ENCODE data around the gene GNG7.
A peak's percentile ranks its signal among the peaks of the same experiment; 100 is the strongest.

GNG7 gene

GRCh38 chr19:2726904-2727639 is 24.6 kb upstream of the GNG7 start:
- Histone ChIP-seq H3K14ac (ENCODE audit: low read length) (peak overlapping the region; percentile 75), H3K9ac (ENCODE audit: low read depth, low read length, poor library complexity) (peak overlapping the region; percentile 4), H3K18ac (ENCODE audit: low read length) (peak overlapping the region; percentile 80), H2BK12ac (ENCODE audit: low read length) (peak overlapping the region; percentile 90), H2BK15ac (ENCODE audit: low read length) (no peak overlapping the region), H3K9me3 (replicated peaks in 1 of 2; ENCODE audit: control insufficient read depth in 2 of 2, insufficient read depth in 1 of 2, low read depth in 1 of 2, low read length in 2 of 2) (peaks cover 0 to 1% of the 10 kb centered on the region in 2 donors), H3K4ac (ENCODE audit: low read length) (no peak overlapping the region), H3K79me1 (ENCODE audit: low read depth, low read length) (no peaks in the 10 kb centered on the region), H3K27ac (replicated peaks; ENCODE audit: low read length) (no peak overlapping the region), H3K36me3 (replicated peaks in 1 of 2; ENCODE audit: control insufficient read depth in 2 of 2, insufficient read depth in 2 of 2, low read length in 2 of 2) (peaks cover 0 to 5% of the 10 kb centered on the region in 2 donors), H3K23ac (ENCODE audit: low read depth, low read length, poor library complexity) (peak overlapping the region; percentile 89), H3K27me3 (ENCODE audit: control insufficient read depth in 3 of 3, insufficient read depth in 3 of 3, low read depth in 1 of 3, low read length in 3 of 3) (peaks cover under 1 to 37% (median 10%) of the 10 kb centered on the region in 3 experiments), H3K4me3 (ENCODE audit: low read length in 2 of 2) (no peak overlapping the region), H4K91ac (ENCODE audit: low read depth, low read length, poor library complexity) (no peak overlapping the region), H2BK120ac (ENCODE audit: low read depth, low read length) (no peak overlapping the region), H4K8ac (ENCODE audit: low read depth, low read length) (no peak overlapping the region), H3K4me2 (ENCODE audit: insufficient read depth, low read length, poor library complexity, severe bottlenecking) (no peak overlapping the region), H3K4me1 (ENCODE audit: control insufficient read depth in 2 of 2, insufficient read depth in 1 of 2, low read depth in 1 of 2, low read length in 2 of 2) (peaks cover 0 to 9% of the 10 kb centered on the region in 2 donors), H2BK5ac (ENCODE audit: low read length) (peak overlapping the region; percentile 48), H2AFZ (ENCODE audit: low read length) (peak overlapping the region; percentile 12), H2AK5ac (ENCODE audit: low read depth, low read length) (no peak overlapping the region)
- no peak for DNase-seq (ENCODE audit: low spot score)
- WGBS, 2 donors (ENCODE audit: extremely low coverage in 2 of 2, insufficient read length in 2 of 2, insufficient replicate concordance in 1 of 2), result no CpG with 5 or more reads among the region's 26 CpGs

GRCh38 chr19:2726160-2726855 is 23.8 kb upstream of the GNG7 start:
- H2BK12ac ChIP-seq (ENCODE audit: low read length), result no peak overlapping the region
- no peaks in the 10 kb centered on the region for H3K79me1 ChIP-seq (ENCODE audit: low read depth, low read length)
- no peak overlapping the region for H3K4me2 ChIP-seq (ENCODE audit: insufficient read depth, low read length, poor library complexity, severe bottlenecking)
- no peak overlapping the region for H3K4ac ChIP-seq (ENCODE audit: low read length)
- no peak overlapping the region for H2AK5ac ChIP-seq (ENCODE audit: low read depth, low read length)
- no peak overlapping the region for H2BK15ac ChIP-seq (ENCODE audit: low read length)
- no peak overlapping the region for H3K27ac ChIP-seq (replicated peaks; ENCODE audit: low read length)
- no peak overlapping the region for H2BK120ac ChIP-seq (ENCODE audit: low read depth, low read length)
- H4K8ac ChIP-seq (ENCODE audit: low read depth, low read length), result no peak overlapping the region
- no peak overlapping the region for H3K23ac ChIP-seq (ENCODE audit: low read depth, low read length, poor library complexity)
- no peak overlapping the region for H3K14ac ChIP-seq (ENCODE audit: low read length)
- DNase-seq (ENCODE audit: low spot score), result no peak
- no peak overlapping the region for H4K91ac ChIP-seq (ENCODE audit: low read depth, low read length, poor library complexity)
- peaks cover 2 to 43% (median 17%) of the 10 kb centered on the region in 3 experiments for H3K27me3 ChIP-seq (ENCODE audit: control insufficient read depth in 3 of 3, insufficient read depth in 3 of 3, low read depth in 1 of 3, low read length in 3 of 3)
- H3K18ac ChIP-seq (ENCODE audit: low read length), result no peak overlapping the region
- H3K4me3 ChIP-seq (ENCODE audit: low read length in 2 of 2), result no peak overlapping the region
- H3K9me3 ChIP-seq (replicated peaks in 1 of 2; ENCODE audit: control insufficient read depth in 2 of 2, insufficient read depth in 1 of 2, low read depth in 1 of 2, low read length in 2 of 2), result peaks cover 0 to 1% of the 10 kb centered on the region in 2 donors
- H2AFZ ChIP-seq (ENCODE audit: low read length), result peak overlapping the region; percentile 12
- no peaks in the 10 kb centered on the region for H3K36me3 ChIP-seq (replicated peaks in 1 of 2; ENCODE audit: control insufficient read depth in 2 of 2, insufficient read depth in 2 of 2, low read length in 2 of 2)
- peak overlapping the region; percentile 48 for H2BK5ac ChIP-seq (ENCODE audit: low read length)
- no CpG with 5 or more reads among the region's 15 CpGs for WGBS, 2 donors (ENCODE audit: extremely low coverage in 2 of 2, insufficient read length in 2 of 2, insufficient replicate concordance in 1 of 2)
- no peak overlapping the region for H3K9ac ChIP-seq (ENCODE audit: low read depth, low read length, poor library complexity)
- H3K4me1 ChIP-seq (ENCODE audit: control insufficient read depth in 2 of 2, insufficient read depth in 1 of 2, low read depth in 1 of 2, low read length in 2 of 2), result peaks cover 1 to 2% of the 10 kb centered on the region in 2 donors

- no peaks in the 10 kb centered on the region for H3K79me1 ChIP-seq (ENCODE audit: low read depth, low read length)
- H2AK5ac ChIP-seq (ENCODE audit: low read depth, low read length), result no peak overlapping the region
- no peak overlapping the region for H3K4me3 ChIP-seq (ENCODE audit: low read length in 2 of 2)
- no peak overlapping the region for H3K4ac ChIP-seq (ENCODE audit: low read length)
- H3K9ac ChIP-seq (ENCODE audit: low read depth, low read length, poor library complexity), result peak overlapping the region; percentile 77
- H4K91ac ChIP-seq (ENCODE audit: low read depth, low read length, poor library complexity), result no peak overlapping the region
- no peak overlapping the region for H3K14ac ChIP-seq (ENCODE audit: low read length)
- no peak overlapping the region for H2BK12ac ChIP-seq (ENCODE audit: low read length)
- DNase-seq (ENCODE audit: low spot score), result no peak
- no peak overlapping the region for H2BK120ac ChIP-seq (ENCODE audit: low read depth, low read length)
- H3K4me1 ChIP-seq (ENCODE audit: control insufficient read depth in 2 of 2, insufficient read depth in 1 of 2, low read depth in 1 of 2, low read length in 2 of 2), result peaks cover 9 to 12% of the 10 kb centered on the region in 2 donors
- no peak overlapping the region for H2BK15ac ChIP-seq (ENCODE audit: low read length)
- H3K27ac ChIP-seq (replicated peaks; ENCODE audit: low read length), result no peak overlapping the region
- H4K8ac ChIP-seq (ENCODE audit: low read depth, low read length), result no peak overlapping the region
- peaks cover 2 to 43% (median 23%) of the 10 kb centered on the region in 3 experiments for H3K27me3 ChIP-seq (ENCODE audit: control insufficient read depth in 3 of 3, insufficient read depth in 3 of 3, low read depth in 1 of 3, low read length in 3 of 3)
- H3K9me3 ChIP-seq (replicated peaks in 1 of 2; ENCODE audit: control insufficient read depth in 2 of 2, insufficient read depth in 1 of 2, low read depth in 1 of 2, low read length in 2 of 2), result peaks cover 0 to 1% of the 10 kb centered on the region in 2 donors
- no peak overlapping the region for H2AFZ ChIP-seq (ENCODE audit: low read length)
- H2BK5ac ChIP-seq (ENCODE audit: low read length), result no peak overlapping the region
- H3K4me2 ChIP-seq (ENCODE audit: insufficient read depth, low read length, poor library complexity, severe bottlenecking), result no peak overlapping the region
- H3K18ac ChIP-seq (ENCODE audit: low read length), result no peak overlapping the region
- H3K23ac ChIP-seq (ENCODE audit: low read depth, low read length, poor library complexity), result no peak overlapping the region
- no peaks in the 10 kb centered on the region for H3K36me3 ChIP-seq (replicated peaks in 1 of 2; ENCODE audit: control insufficient read depth in 2 of 2, insufficient read depth in 2 of 2, low read length in 2 of 2)
- WGBS, 2 donors (ENCODE audit: extremely low coverage in 2 of 2, insufficient read length in 2 of 2, insufficient replicate concordance in 1 of 2), result no CpG with 5 or more reads among the region's 7 CpGs
Observed at GRCh38 chr19:2724148-2724557, 21.7 kb upstream of the GNG7 start.

DNA sequence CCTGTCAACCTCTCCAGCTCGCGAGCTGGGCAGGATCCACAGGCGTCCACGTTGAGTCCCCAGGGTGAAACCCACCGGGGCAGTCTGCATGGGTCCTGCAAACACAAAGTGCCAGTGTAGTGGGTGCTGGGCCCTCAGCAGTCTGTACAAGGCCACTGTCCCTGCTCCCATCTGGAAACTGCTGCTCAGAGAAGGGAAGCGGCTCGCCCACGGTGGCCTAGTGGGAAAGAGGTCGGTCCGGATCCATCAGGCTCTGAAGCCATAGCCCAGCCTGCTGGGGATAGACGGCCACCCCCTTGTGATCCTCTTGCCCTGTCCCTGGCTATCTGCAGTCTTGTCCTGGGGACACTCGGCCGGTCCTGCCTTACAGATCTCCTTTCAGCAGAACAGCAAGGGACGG is 21.3 kb upstream of the GNG7 start:
- Histone ChIP-seq H3K4me2 (ENCODE audit: insufficient read depth, low read length, poor library complexity, severe bottlenecking) (no peak overlapping the region), H3K79me1 (ENCODE audit: low read depth, low read length) (no peaks in the 10 kb centered on the region), H2BK12ac (ENCODE audit: low read length) (no peak overlapping the region), H3K9me3 (replicated peaks in 1 of 2; ENCODE audit: control insufficient read depth in 2 of 2, insufficient read depth in 1 of 2, low read depth in 1 of 2, low read length in 2 of 2) (peaks cover 0 to 1% of the 10 kb centered on the region in 2 donors), H2AFZ (ENCODE audit: low read length) (no peak overlapping the region), H2BK15ac (ENCODE audit: low read length) (no peak overlapping the region), H3K4me3 (ENCODE audit: low read length in 2 of 2) (no peak overlapping the region), H3K4ac (ENCODE audit: low read length) (no peak overlapping the region), H3K36me3 (replicated peaks in 1 of 2; ENCODE audit: control insufficient read depth in 2 of 2, insufficient read depth in 2 of 2, low read length in 2 of 2) (no peaks in the 10 kb centered on the region), H4K8ac (ENCODE audit: low read depth, low read length) (no peak overlapping the region), H3K27ac (replicated peaks; ENCODE audit: low read length) (no peak overlapping the region), H2BK120ac (ENCODE audit: low read depth, low read length) (no peak overlapping the region), H3K27me3 (ENCODE audit: control insufficient read depth in 3 of 3, insufficient read depth in 3 of 3, low read depth in 1 of 3, low read length in 3 of 3) (peaks cover 2 to 43% (median 23%) of the 10 kb centered on the region in 3 experiments), H3K9ac (ENCODE audit: low read depth, low read length, poor library complexity) (no peak overlapping the region), H3K23ac (ENCODE audit: low read depth, low read length, poor library complexity) (no peak overlapping the region), H4K91ac (ENCODE audit: low read depth, low read length, poor library complexity) (no peak overlapping the region), H2BK5ac (ENCODE audit: low read length) (no peak overlapping the region), H2AK5ac (ENCODE audit: low read depth, low read length) (no peak overlapping the region), H3K4me1 (ENCODE audit: control insufficient read depth in 2 of 2, insufficient read depth in 1 of 2, low read depth in 1 of 2, low read length in 2 of 2) (peaks cover 9 to 12% of the 10 kb centered on the region in 2 donors), H3K14ac (ENCODE audit: low read length) (peak overlapping the region; percentile 31), H3K18ac (ENCODE audit: low read length) (no peak overlapping the region)
- WGBS, 2 donors (ENCODE audit: extremely low coverage in 2 of 2, insufficient read length in 2 of 2, insufficient replicate concordance in 1 of 2), result no CpG with 5 or more reads among the region's 14 CpGs
- no peak for DNase-seq (ENCODE audit: low spot score)

Data from neuronal stem cell (in vitro differentiated cells).